ENCODE data around the gene CARD10.

- TF ChIP-seq POLR2AphosphoS5 (IDR thresholded peaks at IDR 0.05) (no peak), POLR2A (IDR thresholded peaks at IDR 0.05; ENCODE audit: low read depth) (no peak), EP300 (IDR thresholded peaks at IDR 0.05) (no peak), CTCF (IDR thresholded peaks at IDR 0.05) (no peak)
Measured at GRCh38 chr22:37555029-37555428, 35.8 kb upstream of the CARD10 start.

Measured in esophagus muscularis mucosa (tissue), 4 donors.